Lung microvascular endothelial cell (primary cell): Measurements from ENCODE around the gene GEN1. TPM values are rescaled to one million over a fixed set of nuclear protein-coding genes. Genes with fewer than 3 reads are reported as not detected.
A peak's percentile ranks its signal among the peaks of the same experiment; 100 is the strongest.
"Not testable (repeated sequence)": the region's sequence is repeated elsewhere in the genome, so short reads cannot be mapped to it uniquely, and the experiment has no call there.

Experiments
- DNase-seq, 2 donors: peaks; one replicate each; pipeline versions ENCODE4 v3.0.0 to v3.0.0-alpha.2; 2010; ENCODE audit warnings: low read depth in 2 of 2
- total RNA-seq: library from RNA; depleted of rRNA; stranded (reverse); fragments of >200 nt; gene quantifications from 2 replicates; pipeline ENCODE4 v1.2.1, GENCODE V29; 2014

GEN1 gene
- total RNA-seq, 1 donor from 2014 or later: 3.0 TPM

DNA sequence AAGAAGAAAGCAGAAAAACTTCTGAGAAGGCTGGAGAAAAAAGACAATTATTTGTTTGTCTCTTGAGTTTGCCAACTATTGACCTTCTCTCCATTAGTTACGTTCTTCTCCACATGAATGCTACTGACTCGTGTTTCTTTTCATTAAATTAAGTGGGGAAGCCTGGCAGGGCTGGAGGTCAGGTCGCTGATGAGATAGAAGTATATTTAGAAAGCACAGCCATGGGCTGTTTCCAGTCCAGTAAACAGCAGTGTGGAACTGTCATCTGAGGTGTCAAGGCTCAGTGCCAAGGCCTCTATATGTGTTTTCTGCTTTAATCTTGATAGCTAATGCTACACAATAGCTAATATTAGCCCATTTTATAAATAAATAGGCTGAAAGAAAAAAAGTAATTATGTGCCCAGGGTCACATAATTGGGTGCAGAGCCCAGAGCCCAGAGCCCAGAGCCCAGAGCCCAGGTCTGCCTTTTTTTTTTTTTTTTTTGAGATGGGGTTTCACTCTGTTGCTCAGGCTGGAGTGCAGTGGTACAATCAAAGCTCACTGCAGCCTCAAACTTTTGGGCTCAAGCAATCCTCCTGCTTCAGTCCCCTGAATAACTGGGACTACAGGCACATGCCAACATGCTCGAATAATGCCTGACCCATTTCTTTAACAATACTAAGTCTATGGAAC, 68.6 kb downstream of the GEN1 start:
- DNase-seq: no peak

DNA sequence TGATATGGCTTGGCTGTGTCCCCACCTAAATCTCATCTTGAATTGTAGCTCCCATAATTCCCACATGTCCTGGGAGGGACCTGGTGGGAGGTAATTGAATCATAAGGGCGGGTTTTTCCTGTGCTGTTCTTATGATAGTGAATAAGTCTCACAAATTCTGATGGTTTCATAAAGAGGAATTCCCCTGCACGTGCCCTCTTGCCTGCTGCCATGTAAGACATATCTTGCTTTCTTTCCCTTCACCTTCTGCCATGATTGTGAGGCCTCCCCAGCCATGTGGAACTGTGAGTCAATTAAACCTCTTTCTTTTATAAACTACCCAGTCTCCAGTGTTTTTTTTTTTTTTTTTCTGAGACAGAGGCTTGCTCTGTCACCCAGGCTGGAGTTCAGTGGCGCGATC, 69.7 kb downstream of the GEN1 start:
- not testable (repeated sequence) for DNase-seq

DNA sequence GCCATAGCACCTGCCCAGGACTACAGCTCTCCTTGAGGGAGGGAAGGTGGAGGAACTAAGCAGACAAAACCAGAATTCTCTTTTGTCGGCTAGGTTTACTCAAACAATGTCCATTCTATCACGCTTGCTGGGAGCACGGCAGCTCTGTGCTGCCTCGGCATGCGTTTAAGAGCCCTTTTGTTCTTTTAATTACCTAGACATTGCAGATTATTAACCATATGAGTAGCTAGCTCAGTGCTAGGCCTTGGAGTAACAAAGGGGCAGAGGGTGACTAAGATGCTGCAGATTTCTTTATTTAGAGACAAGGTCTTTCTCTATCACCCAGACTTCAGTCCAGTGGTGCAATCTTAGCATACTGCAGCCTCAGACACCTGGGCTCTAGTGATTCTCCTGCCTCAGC, 73.4 kb downstream of the GEN1 start:
- DNase-seq: no peak

DNA sequence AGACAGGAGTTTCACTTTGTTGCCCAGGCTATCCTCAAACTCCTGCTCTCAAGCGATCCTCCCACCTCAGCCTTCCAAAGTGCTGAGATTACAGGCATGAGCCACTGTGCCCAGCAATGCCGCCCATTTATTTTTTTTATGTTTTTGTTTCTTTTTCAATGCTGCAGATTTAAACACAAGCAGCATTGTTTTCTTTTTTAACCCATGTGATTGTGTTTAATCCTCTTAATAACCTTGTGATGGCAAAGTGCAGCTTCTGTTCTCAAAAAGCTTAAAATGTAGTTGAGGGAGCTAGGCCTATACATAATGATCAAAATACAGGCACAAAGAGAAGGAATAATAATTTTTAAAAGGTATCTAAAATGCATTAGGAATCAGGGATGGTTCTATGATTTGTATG, 73.8 kb downstream of the GEN1 start:
- no peak for DNase-seq

DNA sequence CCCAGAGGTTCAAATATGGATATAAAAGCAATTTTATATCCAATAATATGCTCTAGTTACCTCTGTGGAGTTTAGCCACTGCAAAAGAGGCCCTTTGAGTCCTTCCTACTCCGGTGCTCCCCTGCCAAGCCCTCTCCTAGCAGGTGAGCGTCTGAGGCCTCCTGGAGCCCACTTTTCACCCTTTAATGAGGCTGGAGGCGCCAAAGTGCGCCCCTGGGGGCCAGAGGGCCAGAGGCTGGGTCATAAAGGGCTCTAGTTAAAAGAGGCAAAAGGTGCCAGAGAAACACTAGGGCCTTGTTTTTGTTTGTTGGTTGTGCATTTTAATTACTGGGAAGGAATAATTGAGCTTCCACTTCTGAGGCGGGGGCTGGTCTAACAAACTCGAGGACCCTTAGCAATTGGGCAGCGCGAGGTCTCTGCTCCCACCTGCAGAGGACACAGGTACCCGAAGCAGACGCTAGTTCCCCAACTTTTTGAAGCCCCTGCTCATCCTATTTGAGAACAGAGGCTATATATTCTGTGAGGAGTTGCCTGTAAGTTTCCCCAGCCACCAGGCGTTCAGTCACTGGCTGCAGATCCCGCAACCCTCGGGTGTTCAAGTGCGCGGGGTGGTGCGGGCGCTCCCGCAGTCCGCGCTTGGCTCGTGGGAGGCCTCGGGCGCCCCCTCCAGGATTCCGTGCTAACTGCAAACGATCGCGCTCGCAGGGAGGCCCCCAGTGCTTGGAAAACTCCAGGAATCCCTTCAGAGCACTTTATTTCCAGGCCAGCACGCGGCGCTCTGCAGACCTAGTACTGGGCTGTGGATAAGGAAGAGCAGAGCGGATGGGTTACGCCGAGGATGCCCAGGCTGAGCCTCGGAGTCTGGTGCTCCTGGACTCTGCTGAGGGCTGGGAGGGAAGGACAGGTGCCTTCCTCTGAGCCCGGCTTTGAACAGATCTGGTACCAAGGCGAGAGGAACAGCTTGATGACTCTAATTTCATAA, 76.4 kb downstream of the GEN1 start:
- DNase-seq: peak; percentile 79 to 88

DNA sequence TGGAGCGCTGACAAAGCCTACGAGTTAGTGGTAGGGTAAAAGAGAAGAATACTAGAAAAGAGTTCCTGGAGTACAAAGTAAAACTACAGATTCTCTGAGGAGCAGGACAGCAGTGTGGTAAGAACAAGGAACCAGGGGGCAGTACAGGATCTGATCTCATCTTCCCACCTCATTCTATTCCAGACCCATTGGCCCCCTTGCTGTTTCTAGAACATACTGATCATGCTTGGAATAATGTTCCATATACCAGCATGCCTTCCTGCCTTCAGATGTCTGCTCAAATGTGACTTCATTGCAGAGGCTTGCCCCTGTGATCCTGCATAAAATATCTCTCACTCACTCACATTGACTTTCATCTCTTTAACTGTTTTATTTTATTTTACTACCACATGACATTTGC, 81.6 kb downstream of the GEN1 start:
- DNase-seq: no peak

Other genes with a start within 250 kb of the GEN1 start
- not detected in 2 replicates for gene RAD51AP2, start 235.7 kb upstream of the GEN1 start, total RNA-seq
- gene VSNL1, start 213.4 kb upstream of the GEN1 start, total RNA-seq: not detected in 2 replicates
- 10.9 and 12.4 TPM in 2 replicates for gene SMC6, start 328 bp upstream of the GEN1 start, total RNA-seq
- gene MSGN1, start 62.3 kb downstream of the GEN1 start, total RNA-seq: not detected in 2 replicates
- 0.20 and 0.65 TPM in 2 replicates for gene KCNS3, start 124.5 kb downstream of the GEN1 start, total RNA-seq